Left colon (tissue), 2 donors: ENCODE results near the gene GPR35. TPM values are rescaled to one million over a fixed set of nuclear protein-coding genes. Genes with fewer than 3 reads are reported as not detected.
"Not testable (repeated sequence)": the region's sequence is repeated elsewhere in the genome, so short reads cannot be mapped to it uniquely, and the experiment has no call there.

Source experiments
- ATAC-seq: fragments of 200-7000 bp; cut with Tn5 transposase; one replicate; pipeline ENCODE4 v1.9.1; 2020; ENCODE audit warnings: mild to moderate bottlenecking, moderate library complexity
- DNase-seq, 2 donors: peaks; one replicate each; pipeline ENCODE4 v3.0.0-alpha.2; 2020
- intact Hi-C, 2 donors: fragments of 100-400 bp; cut with DNase I in 1 of 2; cut with micrococcal nuclease in 1 of 2; formaldehyde crosslinking; loops; one replicate each; pipeline versions ENCODE4 v1.11.2 to v1.14.0; 2022; cut with DNase I, micrococcal nuclease
- total RNA-seq, 2 donors: library from RNA; stranded (reverse); fragmentation: NEBNext Ultra II Directional; extraction: Animal tissue kit (Norgen Biotek cat#: 25700); gene quantifications; one replicate each; pipeline ENCODE4 v1.2.1, GENCODE V29; 2021
- donor health status: DM: no; HTN: no; CAD: no.
- donor health status: DM: yes; HTN: yes; CAD: no.

GPR35 gene
- total RNA-seq, 2 donors from 2014 or later, result 67.5 to 84.3 TPM

GRCh38 chr2:240644859-240645301 is 19.6 kb downstream of the GPR35 start:
- ATAC-seq, result no peak
- intact Hi-C loops, result no loop called here
- no peak for DNase-seq

GRCh38 chr2:240645346-240645745 is 20.1 kb downstream of the GPR35 start:
- DNase-seq, result no peak
- no peak for ATAC-seq
- intact Hi-C loops, result no loop called here

DNA sequence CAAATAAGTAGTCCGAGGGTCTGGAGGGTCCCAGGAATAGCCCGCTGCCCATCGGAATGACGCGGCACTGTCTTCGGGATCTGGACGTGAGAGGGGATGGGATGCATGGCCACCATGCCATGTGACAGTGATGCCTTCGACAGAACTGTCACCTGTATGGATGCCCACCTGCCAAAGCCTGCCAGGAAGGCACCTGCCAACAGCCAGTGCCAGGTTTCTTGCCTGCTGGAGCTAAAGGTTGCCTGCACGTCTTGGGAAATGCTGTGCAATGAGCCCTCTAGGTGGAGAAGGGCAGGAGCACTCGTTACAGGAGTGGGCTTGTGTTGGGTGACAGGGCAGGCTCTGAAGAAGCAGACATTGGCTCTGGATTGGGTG is 20.5 kb downstream of the GPR35 start:
- no peak for ATAC-seq
- DNase-seq, result no peak
- intact Hi-C loops, result no loop called here

DNA sequence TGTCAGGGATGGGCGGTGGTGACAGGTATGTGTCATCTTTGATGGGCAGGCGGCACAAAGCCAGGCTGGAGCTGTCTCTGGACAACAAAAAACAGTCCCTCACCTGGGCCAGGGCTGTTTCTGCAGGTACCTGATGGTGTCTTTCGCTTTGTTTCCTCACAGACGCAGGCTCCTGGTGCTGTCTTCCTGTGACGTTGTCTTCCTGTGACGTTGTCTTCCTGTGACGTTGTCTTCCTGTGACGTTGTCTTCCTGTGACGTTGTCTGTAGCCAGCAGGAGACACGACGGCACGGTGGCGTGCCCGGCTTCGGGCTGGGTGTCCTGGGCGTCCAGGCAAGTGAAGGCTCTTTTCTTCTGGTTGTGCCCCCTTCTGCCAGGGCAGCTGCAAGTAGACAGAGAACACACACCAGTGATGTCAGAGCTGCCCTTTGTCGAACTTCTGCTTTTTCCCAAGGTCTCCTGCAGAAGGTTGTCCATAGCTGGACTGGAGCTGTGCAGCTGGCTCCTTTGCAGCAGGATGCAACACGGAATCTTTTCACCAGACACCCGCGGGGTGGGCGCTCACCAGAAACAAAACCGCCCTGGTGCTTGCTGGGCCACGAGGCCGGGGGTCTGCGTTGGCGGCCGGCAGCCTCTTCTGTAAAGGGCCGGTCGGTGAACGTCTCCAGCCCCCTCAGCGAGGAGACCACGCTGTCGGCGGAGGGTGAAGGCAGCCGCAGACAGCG is 21.1 kb downstream of the GPR35 start:
- intact Hi-C loops, result no loop called here
- no peak for DNase-seq
- no peak for ATAC-seq

DNA sequence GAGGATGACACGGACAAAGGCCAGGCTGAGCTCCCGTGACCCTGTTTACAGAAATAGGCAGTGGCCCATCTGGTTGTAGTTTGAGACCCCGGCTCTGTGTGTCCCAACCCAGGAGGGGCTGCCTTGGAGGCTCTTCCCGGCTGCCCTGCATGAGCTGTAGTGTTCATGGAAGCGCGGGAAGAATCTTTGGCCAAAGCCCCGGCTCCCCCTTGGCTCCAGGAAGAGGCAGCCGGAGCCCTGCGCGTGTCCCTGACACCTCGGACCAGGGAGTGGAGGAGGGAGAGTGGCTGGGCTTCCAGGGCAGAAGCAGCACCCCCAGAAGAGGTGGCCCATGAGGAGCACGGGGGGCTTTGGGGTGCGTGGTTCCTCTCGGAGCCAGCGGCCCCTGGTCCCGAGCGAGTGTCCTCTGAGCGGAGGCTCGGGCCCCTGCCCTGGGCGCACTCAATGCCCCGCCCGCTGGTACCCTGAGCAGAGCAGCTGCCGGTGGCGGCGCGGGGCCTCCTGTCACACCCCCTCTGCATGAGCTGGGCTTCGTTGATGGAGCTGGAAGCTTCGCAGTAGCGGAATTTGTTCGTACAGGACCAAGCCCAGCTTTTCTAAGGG is 21.7 kb downstream of the GPR35 start:
- DNase-seq (no peak), ATAC-seq (no peak)
- intact Hi-C loops, result no loop called here

- intact Hi-C loops, result no loop called here
- DNase-seq (no peak), ATAC-seq (no peak)
Measured at GRCh38 chr2:240647503-240648154, 22.3 kb downstream of the GPR35 start.

DNA sequence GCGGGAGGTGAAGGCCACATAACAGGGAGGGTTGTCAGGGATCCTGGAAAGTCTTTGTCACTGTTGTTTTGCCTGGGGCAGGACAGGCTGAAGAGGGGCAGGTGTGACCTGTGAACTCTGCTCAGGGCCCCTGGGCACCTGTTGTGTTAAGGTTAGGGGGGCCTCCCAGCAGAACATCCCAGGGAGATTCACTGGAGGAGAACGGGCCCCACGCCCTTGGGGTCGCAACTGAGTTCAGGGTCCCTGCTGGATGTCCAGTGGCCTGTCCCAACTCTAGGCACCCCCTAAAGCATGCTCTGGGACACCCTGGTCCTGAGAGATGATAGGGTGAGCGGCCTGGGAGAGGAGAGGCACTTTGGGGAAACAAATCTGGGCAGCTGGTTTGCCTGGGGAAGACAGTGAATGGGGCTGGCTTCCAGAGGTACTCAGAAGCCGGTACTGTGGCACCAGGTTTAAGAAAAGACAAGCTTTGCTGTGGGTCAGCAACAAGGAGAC is 22.9 kb downstream of the GPR35 start:
- no peak for DNase-seq
- intact Hi-C loops, result no loop called here
- no peak for ATAC-seq

DNA sequence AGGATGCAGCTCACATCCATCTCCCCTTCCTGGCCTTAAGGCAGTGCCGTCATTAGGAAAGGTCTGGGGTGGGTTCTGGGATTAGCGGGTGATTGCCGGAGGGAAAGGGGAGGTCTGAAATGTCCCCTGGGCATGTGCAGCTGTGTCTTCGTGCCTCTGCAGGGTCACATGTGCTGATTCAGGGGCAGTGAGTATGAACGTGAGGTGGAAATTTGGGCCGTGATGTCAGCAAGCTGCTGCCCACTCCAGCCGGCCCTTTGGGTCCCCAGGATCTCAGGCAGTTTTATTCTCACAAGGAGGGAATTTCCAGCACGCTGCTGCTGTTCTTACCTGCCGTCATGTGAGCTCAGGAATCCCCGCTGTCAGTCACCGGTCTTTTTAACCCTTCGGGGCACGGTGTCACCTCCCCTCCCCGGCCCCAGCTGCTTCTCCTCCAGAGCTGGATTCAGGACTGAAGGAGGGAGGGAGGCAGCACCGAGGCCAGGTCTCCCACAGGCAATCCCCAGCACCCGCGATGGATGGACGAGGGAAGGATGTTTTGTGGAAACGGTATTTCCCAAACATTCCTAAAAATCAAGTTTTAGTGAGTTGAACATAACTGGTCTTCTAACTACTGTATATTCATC is 23.5 kb downstream of the GPR35 start:
- intact Hi-C loops, result no loop called here
- DNase-seq (no peak), ATAC-seq (no peak)

DNA sequence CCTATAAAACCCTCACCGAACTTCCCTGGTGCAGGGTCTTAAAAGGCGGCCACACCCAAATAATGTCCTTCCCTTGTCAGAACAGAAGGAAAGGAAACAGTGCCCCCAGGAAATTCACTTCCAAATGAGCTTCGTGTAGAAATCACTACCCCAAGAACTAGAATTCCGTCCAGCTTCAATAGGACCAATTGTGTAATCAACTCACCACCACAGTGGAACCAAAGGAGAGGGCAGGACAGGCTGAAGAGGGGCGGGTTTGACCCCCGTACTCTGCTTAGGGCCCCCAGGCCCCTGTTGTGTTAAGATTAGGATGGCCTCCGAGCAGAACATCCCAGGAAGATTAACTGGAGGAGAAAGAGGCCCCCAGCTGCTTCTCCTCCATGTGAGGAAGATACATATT is 24.1 kb downstream of the GPR35 start:
- intact Hi-C loops, result no loop called here

GRCh38 chr2:240650254-240650965 is 25.1 kb downstream of the GPR35 start:
- no peak for DNase-seq
- intact Hi-C loops, result no loop called here
- ATAC-seq, result no peak

More for the DNA sequence above, 24.1 kb downstream of the GPR35 start:
- no peak for DNase-seq
- no peak for ATAC-seq

DNA sequence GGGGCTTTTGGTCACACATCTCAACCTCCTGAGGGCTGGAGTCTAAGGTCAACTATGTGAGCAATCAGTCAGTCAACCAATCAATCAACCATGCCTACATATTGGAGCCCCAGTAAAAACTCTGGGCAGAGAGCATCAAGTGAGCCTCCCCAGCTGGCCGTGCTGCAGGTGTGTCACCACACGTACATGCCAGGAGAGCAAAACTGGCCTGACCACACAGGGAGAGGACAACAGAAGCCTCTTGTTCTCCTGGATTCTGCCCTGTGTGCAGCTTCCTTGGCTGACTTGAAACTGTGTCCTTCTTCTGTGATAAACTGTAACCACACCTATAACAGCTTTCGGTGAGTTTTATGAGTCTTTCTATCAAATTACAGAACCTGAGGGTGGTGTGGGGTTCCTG is 25.9 kb downstream of the GPR35 start:
- no peak for DNase-seq
- intact Hi-C loops, result no loop called here
- peak; percentile 66 for ATAC-seq

DNA sequence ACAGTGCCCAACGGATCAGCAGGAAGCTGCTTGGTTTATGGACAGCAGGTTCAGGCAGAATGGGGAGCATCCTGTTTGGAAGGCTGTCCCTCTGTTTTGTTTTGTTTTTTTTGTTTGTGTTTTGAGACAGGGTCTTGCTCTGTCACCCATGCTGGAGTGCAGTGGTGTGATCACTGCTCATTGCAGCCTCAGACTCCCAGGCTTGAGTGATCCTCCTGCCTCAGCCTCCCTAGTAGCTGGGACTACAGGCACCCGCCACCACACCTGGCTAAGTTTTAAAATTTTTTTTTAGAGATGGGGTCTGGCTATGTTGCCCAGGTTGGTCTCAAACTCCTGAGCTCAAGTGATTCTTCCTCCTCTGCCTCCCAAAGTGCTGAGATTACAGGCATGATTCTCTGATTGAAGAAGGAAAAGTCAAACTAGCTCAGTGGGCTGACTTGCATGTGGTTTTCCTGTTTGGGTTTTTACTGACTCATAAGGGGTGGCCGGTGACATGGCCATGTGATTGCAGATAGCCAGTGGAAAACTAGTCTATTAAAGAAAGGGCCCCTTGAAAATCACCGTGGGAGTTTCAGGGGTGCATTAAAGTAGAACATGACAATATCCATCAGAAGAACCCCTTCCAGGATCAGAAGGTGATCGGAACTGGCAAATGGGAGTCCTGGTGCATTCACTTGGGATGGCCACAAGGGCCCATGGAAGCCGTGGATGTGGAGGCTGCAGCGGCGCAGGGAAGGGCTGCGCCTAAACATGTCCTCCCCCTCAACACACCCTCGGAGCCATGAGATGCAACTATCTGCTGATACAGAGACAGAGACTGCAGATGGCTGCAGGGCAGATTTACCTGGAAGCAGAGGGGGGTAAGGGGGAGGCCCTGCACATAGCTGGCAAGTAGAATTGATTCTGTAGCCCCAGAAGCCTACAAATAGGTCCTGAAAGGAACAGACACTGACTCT is 30.9 kb downstream of the GPR35 start:
- ATAC-seq (no peak), DNase-seq (no peak)
- intact Hi-C loops, result no loop called here

DNA sequence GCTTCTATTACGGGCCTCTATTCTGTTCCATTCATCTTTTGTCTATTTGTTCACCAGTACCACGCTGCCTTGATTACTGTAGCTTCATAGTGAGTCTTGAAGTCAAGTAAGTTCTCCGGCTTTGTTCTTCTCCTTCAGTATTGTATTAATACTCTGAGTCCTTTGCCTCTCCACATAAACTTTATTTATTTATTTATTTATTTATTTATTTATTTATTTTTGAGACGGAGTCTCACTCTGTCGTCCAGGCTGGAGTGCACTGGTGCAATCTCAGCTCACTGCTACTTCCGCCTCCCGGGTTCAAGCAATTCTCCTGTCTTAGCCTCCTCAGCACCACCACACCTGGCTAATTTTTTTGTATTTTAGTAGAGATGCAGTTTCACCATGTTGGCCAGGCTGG is 34.6 kb downstream of the GPR35 start:
- ATAC-seq, DNase-seq, intact Hi-C loops: not testable (repeated sequence)

GRCh38 chr2:240662681-240663080 is 37.4 kb downstream of the GPR35 start:
- intact Hi-C loops, result no loop called here
- ATAC-seq, result no peak
- no peak for DNase-seq

GRCh38 chr2:240663546-240664190 is 38.4 kb downstream of the GPR35 start:
- intact Hi-C loops, result no loop called here
- DNase-seq (no peak), ATAC-seq (no peak)

DNA sequence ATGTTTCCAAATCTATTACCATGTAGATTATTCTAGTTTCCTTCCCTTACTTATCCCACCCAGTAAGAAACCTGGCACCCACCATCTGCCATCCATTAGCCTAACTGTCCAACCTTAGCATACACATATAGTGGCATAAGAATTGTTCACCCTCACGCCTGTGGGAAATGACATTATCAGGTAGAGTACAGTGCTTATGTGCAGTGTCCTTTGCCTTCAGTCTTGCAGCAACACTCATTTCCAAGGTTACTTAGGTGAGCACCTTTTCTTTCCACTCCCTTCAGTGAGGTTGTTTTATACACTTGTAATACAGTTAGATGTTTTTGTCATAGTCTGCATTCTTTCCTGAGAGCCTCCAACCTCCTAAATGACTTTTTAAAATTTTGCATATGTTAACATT is 39.3 kb downstream of the GPR35 start:
- ATAC-seq (no peak), DNase-seq (no peak)
- intact Hi-C loops, result no loop called here

DNA sequence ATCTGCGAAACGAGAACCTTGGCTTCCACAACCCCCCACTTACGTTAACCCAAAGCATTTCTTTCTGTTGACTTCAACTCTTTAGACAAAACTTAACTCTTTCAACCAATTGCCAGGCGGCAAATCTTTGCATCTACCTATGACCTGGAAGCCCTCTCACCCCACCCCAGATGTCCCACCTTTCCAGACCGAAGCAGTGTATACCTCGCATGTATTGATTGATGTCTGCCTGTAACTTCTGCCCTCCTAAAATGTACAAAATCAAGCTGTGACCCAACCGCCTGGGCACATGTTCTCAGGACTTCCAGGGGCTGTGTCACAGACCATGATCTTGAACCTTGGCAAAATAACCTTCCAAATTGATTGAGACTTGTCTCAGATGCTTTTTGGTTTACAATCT is 45.1 kb downstream of the GPR35 start:
- ATAC-seq (no peak), DNase-seq (no peak)
- intact Hi-C loops, result no loop called here

GRCh38 chr2:240670950-240671349 is 45.7 kb downstream of the GPR35 start:
- ATAC-seq, result no peak
- DNase-seq, result no peak
- intact Hi-C loops, result no loop called here
